RWPE2 (cell line): Measurements from ENCODE around the gene GPER1.
"Not testable (repeated sequence)": the region's sequence is repeated elsewhere in the genome, so short reads cannot be mapped to it uniquely, and the experiment has no call there.

Experiments used
- ATAC-seq: fragments of 200-7000 bp; cut with Tn5 transposase; 3 replicates; pipeline ENCODE4 v1.9.1; 2021; ENCODE audit warnings: low read depth
- DNase-seq: peaks from one replicate; pipeline ENCODE4 v3.0.0-alpha.2; 2020; ENCODE audit warnings: low spot score
- H3K27ac ChIP-seq: fragments of 450-650 bp; 2 replicates; pipeline ENCODE4 v1.5.1; 2017; ENCODE audit warnings: mild to moderate bottlenecking; ENCODE audit not compliant: poor library complexity, severe bottlenecking
- H3K27me3 ChIP-seq: fragments of 250-450 bp; sonication (Bioruptor Pico); 2 replicates; pipeline ENCODE4 v1.5.1; 2021; ENCODE audit warnings: mild to moderate bottlenecking, moderate library complexity; ENCODE audit not compliant: insufficient read depth, poor library complexity, severe bottlenecking
- H3K36me3 ChIP-seq: fragments of 250-450 bp; sonication (Bioruptor Pico); 2 replicates; pipeline ENCODE4 v1.5.1; 2020; ENCODE audit warnings: low read depth, mild to moderate bottlenecking, moderate library complexity
- H3K4me1 ChIP-seq: fragments of 250-450 bp; sonication (Bioruptor Pico); 2 replicates; pipeline ENCODE4 v1.5.1; 2021; ENCODE audit warnings: mild to moderate bottlenecking, moderate library complexity; ENCODE audit not compliant: insufficient read depth, poor library complexity, severe bottlenecking
- H3K4me3 ChIP-seq: fragments of 250-450 bp; sonication (Bioruptor Pico); 2 replicates; pipeline ENCODE4 v1.5.1; 2021; ENCODE audit warnings: mild to moderate bottlenecking, moderate library complexity; ENCODE audit not compliant: severe bottlenecking
- H3K9me3 ChIP-seq: fragments of 250-450 bp; sonication (Bioruptor Pico); 2 replicates; pipeline ENCODE4 v1.5.1; 2021; ENCODE audit warnings: mild to moderate bottlenecking, moderate library complexity; ENCODE audit not compliant: severe bottlenecking
- TF ChIP-seq, protein P1 (sequence below): fragments of 450-650 bp; IDR thresholded peaks from one replicate; pipeline ENCODE4 v1.5.1; 2017; ENCODE audit warnings: mild to moderate bottlenecking, moderate library complexity; ENCODE audit not compliant: poor library complexity, severe bottlenecking

The GPER1 gene

DNA sequence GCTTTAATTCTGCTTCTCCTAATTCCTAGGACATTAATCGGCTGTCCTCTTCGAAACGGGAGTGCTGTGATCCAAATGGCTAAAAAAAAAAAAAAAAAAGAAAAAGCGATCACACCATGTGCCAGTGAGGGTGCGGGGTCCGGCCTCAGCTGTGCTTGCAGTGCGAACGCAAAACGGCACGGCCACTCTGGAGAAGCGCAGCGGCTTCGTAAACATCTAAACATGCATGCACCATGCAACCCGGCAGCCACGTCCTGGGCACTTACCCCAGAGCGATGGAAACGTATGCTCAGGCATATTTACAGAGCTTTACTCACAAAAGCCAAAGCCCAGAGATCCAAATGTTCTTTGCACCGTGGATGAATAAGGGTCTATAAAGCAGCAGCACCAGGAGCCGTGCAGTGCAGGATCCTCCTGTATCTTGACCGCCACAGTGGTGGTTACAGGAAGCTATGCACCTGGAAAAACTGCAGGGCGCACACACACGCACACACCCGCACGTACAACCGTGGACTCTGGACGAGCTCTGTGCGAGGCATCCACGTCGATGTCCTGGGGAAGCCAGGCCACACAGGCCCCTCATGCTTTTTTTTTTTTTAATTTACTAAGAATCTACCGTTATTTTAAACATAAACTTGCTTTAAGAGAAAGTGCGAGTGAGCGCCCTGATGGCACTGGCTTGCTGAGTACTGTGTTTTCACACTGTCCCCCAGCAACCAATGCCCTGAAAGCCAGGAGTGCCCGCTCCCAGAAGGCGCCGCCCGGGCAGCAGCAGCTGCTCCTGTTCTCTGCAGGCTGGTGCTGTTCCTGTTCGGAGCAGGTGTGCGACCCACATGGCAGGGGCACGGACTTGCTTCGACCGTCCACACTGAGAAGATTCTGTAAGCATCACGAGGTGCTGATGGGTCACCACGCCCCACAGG lies 25.0 kb downstream of the GPER1 start:
- TF ChIP-seq, protein P1, sequence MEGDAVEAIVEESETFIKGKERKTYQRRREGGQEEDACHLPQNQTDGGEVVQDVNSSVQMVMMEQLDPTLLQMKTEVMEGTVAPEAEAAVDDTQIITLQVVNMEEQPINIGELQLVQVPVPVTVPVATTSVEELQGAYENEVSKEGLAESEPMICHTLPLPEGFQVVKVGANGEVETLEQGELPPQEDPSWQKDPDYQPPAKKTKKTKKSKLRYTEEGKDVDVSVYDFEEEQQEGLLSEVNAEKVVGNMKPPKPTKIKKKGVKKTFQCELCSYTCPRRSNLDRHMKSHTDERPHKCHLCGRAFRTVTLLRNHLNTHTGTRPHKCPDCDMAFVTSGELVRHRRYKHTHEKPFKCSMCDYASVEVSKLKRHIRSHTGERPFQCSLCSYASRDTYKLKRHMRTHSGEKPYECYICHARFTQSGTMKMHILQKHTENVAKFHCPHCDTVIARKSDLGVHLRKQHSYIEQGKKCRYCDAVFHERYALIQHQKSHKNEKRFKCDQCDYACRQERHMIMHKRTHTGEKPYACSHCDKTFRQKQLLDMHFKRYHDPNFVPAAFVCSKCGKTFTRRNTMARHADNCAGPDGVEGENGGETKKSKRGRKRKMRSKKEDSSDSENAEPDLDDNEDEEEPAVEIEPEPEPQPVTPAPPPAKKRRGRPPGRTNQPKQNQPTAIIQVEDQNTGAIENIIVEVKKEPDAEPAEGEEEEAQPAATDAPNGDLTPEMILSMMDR, result no peak
- no peak for DNase-seq
- no peak for ATAC-seq
- Histone ChIP-seq H3K4me3 (no peak overlapping the region), H3K4me1 (no peaks in the 10 kb centered on the region), H3K27me3 (no peaks in the 10 kb centered on the region), H3K9me3 (no peaks in the 10 kb centered on the region), H3K27ac (no peak overlapping the region), H3K36me3 (no peaks in the 10 kb centered on the region)

DNA sequence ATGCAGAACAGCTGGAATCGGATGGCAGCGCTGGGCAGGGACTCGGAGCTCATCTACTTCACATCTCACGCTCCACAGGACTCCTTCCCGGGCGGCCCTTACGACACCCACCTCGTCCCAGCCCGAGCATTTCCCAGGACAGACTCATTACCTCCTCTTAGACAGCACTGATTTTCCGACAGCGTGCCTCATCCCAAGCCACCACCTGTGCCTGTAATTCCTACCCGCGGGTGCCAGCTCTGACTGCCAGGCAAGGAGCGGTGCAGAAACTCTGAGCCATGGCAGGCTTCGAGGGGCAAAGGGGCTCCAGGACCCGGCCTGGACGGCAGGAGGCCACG lies 25.6 kb downstream of the GPER1 start:
- Histone ChIP-seq H3K4me3 (no peak overlapping the region), H3K9me3 (no peaks in the 10 kb centered on the region), H3K4me1 (no peaks in the 10 kb centered on the region), H3K27ac (no peak overlapping the region), H3K27me3 (no peaks in the 10 kb centered on the region), H3K36me3 (no peaks in the 10 kb centered on the region)
- no peak for ATAC-seq
- no peak for DNase-seq
- TF ChIP-seq, protein P1, result no peak

DNA sequence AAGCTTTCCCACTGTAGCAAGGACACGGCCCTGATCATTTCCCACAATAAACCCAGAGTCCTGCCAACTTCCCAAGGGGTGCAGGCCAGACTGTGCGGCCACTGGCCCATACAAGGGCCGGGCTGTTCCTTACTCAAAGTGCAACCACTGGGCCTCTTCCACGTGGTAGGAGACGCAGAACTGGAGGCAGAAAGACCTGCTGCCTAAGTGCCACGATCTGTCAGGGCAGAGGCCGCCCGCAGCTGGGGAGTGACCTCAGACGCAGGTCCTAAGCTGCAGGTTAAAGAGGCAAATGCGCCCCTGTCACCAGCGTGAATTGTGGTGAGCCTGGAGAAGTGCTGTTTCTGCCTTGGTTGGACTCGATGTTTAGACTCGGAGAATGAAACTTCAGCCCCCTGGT lies 26.2 kb downstream of the GPER1 start:
- no peaks in the 10 kb centered on the region for H3K36me3 ChIP-seq
- no peak overlapping the region for H3K27ac ChIP-seq
- no peak overlapping the region for H3K4me3 ChIP-seq
- TF ChIP-seq, protein P1, result no peak
- H3K4me1 ChIP-seq, result no peaks in the 10 kb centered on the region
- DNase-seq (no peak), ATAC-seq (no peak)
- no peaks in the 10 kb centered on the region for H3K27me3 ChIP-seq
- H3K9me3 ChIP-seq, result no peaks in the 10 kb centered on the region

DNA sequence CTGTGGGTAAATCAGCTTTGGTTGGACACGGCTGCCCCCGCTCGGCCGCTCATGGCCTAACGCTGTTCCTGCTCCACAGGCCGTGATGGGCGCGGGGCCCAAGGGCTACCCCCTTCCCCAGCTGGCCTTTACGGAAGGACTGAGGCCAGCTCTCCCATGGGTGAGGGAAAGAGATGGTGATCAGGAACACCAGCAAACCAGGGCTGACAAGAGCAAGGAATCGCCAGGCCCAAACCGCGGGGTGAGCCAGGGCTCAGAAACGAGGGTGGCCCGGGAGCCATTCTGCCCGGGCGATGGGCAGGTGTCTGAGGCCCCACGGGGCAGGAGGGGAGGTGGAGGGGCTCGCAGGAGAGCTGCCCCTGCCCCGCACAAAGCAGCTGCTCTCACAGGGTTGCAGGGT lies 26.6 kb downstream of the GPER1 start:
- Histone ChIP-seq H3K9me3 (no peaks in the 10 kb centered on the region), H3K4me1 (no peaks in the 10 kb centered on the region), H3K27me3 (no peaks in the 10 kb centered on the region), H3K36me3 (no peaks in the 10 kb centered on the region), H3K4me3 (no peak overlapping the region), H3K27ac (no peak overlapping the region)
- ATAC-seq (no peak), DNase-seq (no peak)
- TF ChIP-seq, protein P1, result no peak

DNA sequence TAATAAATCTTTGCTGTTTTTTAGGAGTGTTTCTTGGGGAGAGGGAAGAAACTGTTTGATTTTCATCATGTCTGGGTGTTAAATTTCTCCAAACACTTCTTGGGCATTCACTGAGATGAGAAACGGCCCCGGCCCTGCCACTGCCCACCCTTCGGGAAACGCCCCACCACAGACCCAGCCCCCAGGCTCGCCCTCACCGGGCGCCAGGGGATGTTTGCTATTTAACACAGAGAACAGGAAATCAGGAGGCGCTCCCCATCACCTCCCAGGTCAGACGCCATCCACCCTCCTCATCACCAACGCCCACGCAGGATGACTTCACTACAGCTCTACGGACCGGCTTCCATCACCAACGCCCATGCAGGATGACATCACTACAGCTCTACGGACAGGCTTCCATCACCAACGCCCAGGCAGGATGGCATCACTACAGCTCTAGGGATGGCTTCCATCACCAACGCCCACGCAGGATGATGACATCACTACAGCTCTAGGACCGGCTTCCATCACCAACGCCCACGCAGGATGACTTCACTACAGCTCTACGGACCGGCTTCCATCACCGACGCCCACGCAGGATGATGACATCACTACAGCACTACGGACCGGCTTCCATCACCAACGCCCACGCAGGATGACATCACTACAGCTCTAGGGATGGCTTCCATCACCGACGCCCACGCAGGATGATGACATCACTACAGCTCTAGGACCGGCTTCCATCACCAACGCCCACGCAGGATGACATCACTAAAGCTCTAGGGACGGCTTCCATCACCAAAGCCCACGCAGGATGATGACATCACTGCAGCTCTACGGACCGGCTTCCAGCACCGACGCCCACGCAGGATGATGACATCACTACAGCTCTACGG lies 27.5 kb downstream of the GPER1 start:
- not testable (repeated sequence) for ATAC-seq, DNase-seq, H3K36me3 ChIP-seq, H3K9me3 ChIP-seq, H3K27me3 ChIP-seq, H3K4me3 ChIP-seq, H3K4me1 ChIP-seq, H3K27ac ChIP-seq

DNA sequence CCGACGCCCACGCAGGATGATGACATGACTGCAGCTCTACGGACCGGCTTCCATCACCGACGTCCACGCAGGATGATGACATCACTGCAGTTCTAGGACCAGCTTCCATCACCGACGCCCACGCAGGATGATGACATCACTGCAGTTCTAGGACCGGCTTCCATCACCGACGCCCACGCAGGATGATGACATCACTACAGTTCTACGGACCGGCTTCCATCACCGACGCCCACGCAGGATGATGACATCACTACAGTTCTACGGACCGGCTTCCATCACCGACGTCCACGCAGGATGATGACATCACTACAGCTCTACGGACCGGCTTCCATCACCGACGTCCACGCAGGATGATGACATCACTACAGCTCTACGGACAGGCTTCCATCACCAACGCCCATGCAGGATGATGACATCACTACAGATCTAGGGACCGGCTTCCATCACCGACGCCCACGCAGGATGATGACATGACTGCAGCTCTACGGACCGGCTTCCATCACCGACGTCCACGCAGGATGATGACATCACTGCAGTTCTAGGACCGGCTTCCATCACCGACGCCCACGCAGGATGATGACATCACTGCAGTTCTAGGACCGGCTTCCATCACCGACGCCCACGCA lies 28.6 kb downstream of the GPER1 start:
- H3K36me3 ChIP-seq, H3K27me3 ChIP-seq, H3K27ac ChIP-seq, H3K4me3 ChIP-seq, ATAC-seq, H3K4me1 ChIP-seq, H3K9me3 ChIP-seq, DNase-seq: not testable (repeated sequence)
